ENCODE measurements around the gene CHD6.

Gene CHD6

GRCh38 chr20:41506192-41506915 is 111.8 kb downstream of the CHD6 start:
- H3K27ac ChIP-seq: no peak overlapping the region
- TF ChIP-seq CTCF (IDR thresholded peaks at IDR 0.05): no peak
- no peaks in the 10 kb centered on the region for H3K36me3 ChIP-seq
- H3K4me1 ChIP-seq (ENCODE audit: control insufficient read depth in 1 of 2, insufficient read depth in 1 of 2, low read depth in 1 of 2, low read length in 1 of 2): peaks cover 0 to 6% of the 10 kb centered on the region in 2 experiments
- H3K4me3 ChIP-seq (ENCODE audit: low read depth in 1 of 2, low read length in 1 of 2): no peak overlapping the region
- no peaks in the 10 kb centered on the region for H3K27me3 ChIP-seq
- no peaks in the 10 kb centered on the region for H3K9me3 ChIP-seq

- Histone ChIP-seq H3K27me3 (no peaks in the 10 kb centered on the region), H3K36me3 (no peaks in the 10 kb centered on the region), H3K27ac (no peak overlapping the region), H3K4me1 (ENCODE audit: control insufficient read depth in 1 of 2, insufficient read depth in 1 of 2, low read depth in 1 of 2, low read length in 1 of 2) (peaks cover 0 to 5% of the 10 kb centered on the region in 2 experiments), H3K4me3 (ENCODE audit: low read depth in 1 of 2, low read length in 1 of 2) (no peak overlapping the region), H3K9me3 (no peaks in the 10 kb centered on the region)
- TF ChIP-seq CTCF (IDR thresholded peaks at IDR 0.05): no peak
These were observed 113.0 kb downstream of the CHD6 start for GRCh38 chr20:41505184-41505583.

- no peak for TF ChIP-seq CTCF (IDR thresholded peaks at IDR 0.05)
- no peaks in the 10 kb centered on the region for H3K27me3 ChIP-seq
- peaks cover 7% of the 10 kb centered on the region for H3K36me3 ChIP-seq
- no peak overlapping the region for H3K27ac ChIP-seq
- no peaks in the 10 kb centered on the region for H3K4me1 ChIP-seq (ENCODE audit: control insufficient read depth in 1 of 2, insufficient read depth in 1 of 2, low read depth in 1 of 2, low read length in 1 of 2)
- H3K4me3 ChIP-seq (ENCODE audit: low read depth in 1 of 2, low read length in 1 of 2): no peak overlapping the region
- H3K9me3 ChIP-seq: no peaks in the 10 kb centered on the region
These were observed 116.8 kb downstream of the CHD6 start for GRCh38 chr20:41501376-41501775.

- Histone ChIP-seq H3K4me3 (ENCODE audit: low read depth in 1 of 2, low read length in 1 of 2) (no peak overlapping the region), H3K27me3 (no peaks in the 10 kb centered on the region), H3K27ac (no peak overlapping the region), H3K9me3 (no peaks in the 10 kb centered on the region), H3K36me3 (peaks cover 7% of the 10 kb centered on the region), H3K4me1 (ENCODE audit: control insufficient read depth in 1 of 2, insufficient read depth in 1 of 2, low read depth in 1 of 2, low read length in 1 of 2) (no peaks in the 10 kb centered on the region)
- no peak for TF ChIP-seq CTCF (IDR thresholded peaks at IDR 0.05)
These were observed 118.0 kb downstream of the CHD6 start for GRCh38 chr20:41499961-41500725.

GRCh38 chr20:41499064-41499463 is 119.1 kb downstream of the CHD6 start:
- peaks cover 7% of the 10 kb centered on the region for H3K36me3 ChIP-seq
- no peak overlapping the region for H3K27ac ChIP-seq
- H3K27me3 ChIP-seq: no peaks in the 10 kb centered on the region
- no peaks in the 10 kb centered on the region for H3K4me1 ChIP-seq (ENCODE audit: control insufficient read depth in 1 of 2, insufficient read depth in 1 of 2, low read depth in 1 of 2, low read length in 1 of 2)
- no peaks in the 10 kb centered on the region for H3K9me3 ChIP-seq
- no peak overlapping the region for H3K4me3 ChIP-seq (ENCODE audit: low read depth in 1 of 2, low read length in 1 of 2)
- no peak for TF ChIP-seq CTCF (IDR thresholded peaks at IDR 0.05)

Data from neutrophil (primary cell).